ENCODE data around the gene AGMO.

The AGMO gene

GRCh38 chr7:15367897-15368296, 193.9 kb downstream of the AGMO start:
- Histone ChIP-seq H3K4me2 (no peak overlapping the region), H2AFZ (ENCODE audit: low read depth) (no peak overlapping the region), H3K79me2 (ENCODE audit: insufficient read depth, low read depth) (no peaks in the 10 kb centered on the region), H3K4me3 (IDR thresholded peaks at IDR 0.05; ENCODE audit: insufficient read depth, low read depth, low read length) (no peak overlapping the region), H3K27me3 (ENCODE audit: insufficient read depth, low read depth) (no peaks in the 10 kb centered on the region), H3K4me1 (ENCODE audit: low read depth, poor library complexity, severe bottlenecking) (no peaks in the 10 kb centered on the region), H3K27ac (no peak overlapping the region), H4K20me1 (ENCODE audit: insufficient read depth) (no peaks in the 10 kb centered on the region), H3K36me3 (ENCODE audit: insufficient read depth) (no peaks in the 10 kb centered on the region), H3K9ac (no peak overlapping the region)
- TF ChIP-seq, protein P1, sequence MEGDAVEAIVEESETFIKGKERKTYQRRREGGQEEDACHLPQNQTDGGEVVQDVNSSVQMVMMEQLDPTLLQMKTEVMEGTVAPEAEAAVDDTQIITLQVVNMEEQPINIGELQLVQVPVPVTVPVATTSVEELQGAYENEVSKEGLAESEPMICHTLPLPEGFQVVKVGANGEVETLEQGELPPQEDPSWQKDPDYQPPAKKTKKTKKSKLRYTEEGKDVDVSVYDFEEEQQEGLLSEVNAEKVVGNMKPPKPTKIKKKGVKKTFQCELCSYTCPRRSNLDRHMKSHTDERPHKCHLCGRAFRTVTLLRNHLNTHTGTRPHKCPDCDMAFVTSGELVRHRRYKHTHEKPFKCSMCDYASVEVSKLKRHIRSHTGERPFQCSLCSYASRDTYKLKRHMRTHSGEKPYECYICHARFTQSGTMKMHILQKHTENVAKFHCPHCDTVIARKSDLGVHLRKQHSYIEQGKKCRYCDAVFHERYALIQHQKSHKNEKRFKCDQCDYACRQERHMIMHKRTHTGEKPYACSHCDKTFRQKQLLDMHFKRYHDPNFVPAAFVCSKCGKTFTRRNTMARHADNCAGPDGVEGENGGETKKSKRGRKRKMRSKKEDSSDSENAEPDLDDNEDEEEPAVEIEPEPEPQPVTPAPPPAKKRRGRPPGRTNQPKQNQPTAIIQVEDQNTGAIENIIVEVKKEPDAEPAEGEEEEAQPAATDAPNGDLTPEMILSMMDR (conservative IDR thresholded peaks at IDR 0.05; ENCODE audit: low read depth, low read length) = no peak

- Histone ChIP-seq H3K36me3 (ENCODE audit: insufficient read depth) (no peaks in the 10 kb centered on the region), H3K4me3 (IDR thresholded peaks at IDR 0.05; ENCODE audit: insufficient read depth, low read depth, low read length) (no peak overlapping the region), H3K4me2 (no peak overlapping the region), H3K4me1 (ENCODE audit: low read depth, poor library complexity, severe bottlenecking) (no peaks in the 10 kb centered on the region), H3K27ac (no peak overlapping the region), H3K27me3 (ENCODE audit: insufficient read depth, low read depth) (no peaks in the 10 kb centered on the region), H4K20me1 (ENCODE audit: insufficient read depth) (no peaks in the 10 kb centered on the region), H2AFZ (ENCODE audit: low read depth) (no peak overlapping the region), H3K79me2 (ENCODE audit: insufficient read depth, low read depth) (no peaks in the 10 kb centered on the region), H3K9ac (no peak overlapping the region)
- TF ChIP-seq, protein P1 (conservative IDR thresholded peaks at IDR 0.05; ENCODE audit: low read depth, low read length) = no peak
These were observed 203.7 kb downstream of the AGMO start for GRCh38 chr7:15358112-15358511.

DNA sequence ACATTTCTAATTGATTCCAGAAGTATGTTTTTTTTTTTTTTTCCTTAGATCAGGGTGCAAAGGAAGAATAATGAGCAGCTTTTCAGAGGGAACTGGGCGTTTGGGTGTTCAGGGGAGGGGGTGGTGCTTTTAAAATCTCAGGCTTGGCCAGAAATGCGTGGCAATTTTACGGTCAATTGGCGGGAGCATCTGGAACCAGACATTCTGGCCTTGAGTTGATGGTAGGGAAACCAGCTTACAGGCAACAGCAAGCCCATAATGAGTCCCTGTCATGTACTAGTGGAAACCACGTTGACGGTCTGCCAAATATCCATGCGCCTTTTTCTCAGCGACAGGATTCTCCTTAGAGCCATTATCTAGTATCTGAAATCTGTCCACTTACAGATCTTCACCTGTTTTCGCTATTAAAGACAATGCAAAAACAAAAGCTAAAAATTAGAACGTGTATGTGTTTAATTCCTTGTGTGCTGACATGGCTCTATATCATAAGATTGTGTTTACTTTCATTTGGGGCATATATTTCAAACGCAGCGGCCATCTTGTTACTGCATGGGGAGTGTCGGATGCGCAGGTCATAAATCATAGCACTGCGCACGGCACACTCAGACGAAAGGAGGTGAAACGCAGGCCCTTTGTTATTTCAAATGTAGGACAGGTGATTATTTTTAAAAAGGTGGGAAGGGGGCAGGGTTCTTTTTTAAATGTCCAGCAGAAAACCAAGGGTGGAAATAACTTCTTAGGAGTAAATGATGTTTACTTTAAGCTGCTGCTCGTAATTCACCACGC, 209.2 kb downstream of the AGMO start:
- no peaks in the 10 kb centered on the region for H4K20me1 ChIP-seq (ENCODE audit: insufficient read depth)

GRCh38 chr7:15345216-15345615, 216.6 kb downstream of the AGMO start:
- Histone ChIP-seq H3K27ac (no peak overlapping the region), H3K9ac (no peak overlapping the region), H3K4me2 (no peak overlapping the region), H3K27me3 (ENCODE audit: insufficient read depth, low read depth) (no peaks in the 10 kb centered on the region), H2AFZ (ENCODE audit: low read depth) (no peak overlapping the region), H3K4me1 (ENCODE audit: low read depth, poor library complexity, severe bottlenecking) (no peaks in the 10 kb centered on the region), H4K20me1 (ENCODE audit: insufficient read depth) (no peaks in the 10 kb centered on the region), H3K4me3 (IDR thresholded peaks at IDR 0.05; ENCODE audit: insufficient read depth, low read depth, low read length) (no peak overlapping the region), H3K36me3 (ENCODE audit: insufficient read depth) (no peaks in the 10 kb centered on the region), H3K79me2 (ENCODE audit: insufficient read depth, low read depth) (no peaks in the 10 kb centered on the region)
- TF ChIP-seq, protein P1 (conservative IDR thresholded peaks at IDR 0.05; ENCODE audit: low read depth, low read length) = no peak

More for the DNA sequence above, 209.2 kb downstream of the AGMO start:
- Histone ChIP-seq H3K4me3 (IDR thresholded peaks at IDR 0.05; ENCODE audit: insufficient read depth, low read depth, low read length) (no peak overlapping the region), H2AFZ (ENCODE audit: low read depth) (no peak overlapping the region), H3K36me3 (ENCODE audit: insufficient read depth) (no peaks in the 10 kb centered on the region), H3K9ac (no peak overlapping the region), H3K27ac (no peak overlapping the region), H3K4me2 (no peak overlapping the region), H3K4me1 (ENCODE audit: low read depth, poor library complexity, severe bottlenecking) (no peaks in the 10 kb centered on the region), H3K79me2 (ENCODE audit: insufficient read depth, low read depth) (no peaks in the 10 kb centered on the region), H3K27me3 (ENCODE audit: insufficient read depth, low read depth) (no peaks in the 10 kb centered on the region)
- TF ChIP-seq, protein P1 (conservative IDR thresholded peaks at IDR 0.05; ENCODE audit: low read depth, low read length) = no peak
